Diencephalon (tissue), 1 donor: Measurements from ENCODE around the gene SBF2. TPM values are rescaled to one million over a fixed set of nuclear protein-coding genes. Genes with fewer than 3 reads are reported as not detected.

Experiments used
- small RNA-seq: library from RNA; depleted of rRNA; stranded (forward); fragments of <200 nt; gene quantifications from one replicate; pipeline ENCODE3, GENCODE V24; 2014
- total RNA-seq: library from RNA; depleted of rRNA; stranded (reverse); fragments of >200 nt; gene quantifications from one replicate; pipeline ENCODE4 v1.2.3, GENCODE V29; 2014

SBF2 gene
- total RNA-seq, result 96.0 TPM

GRCh38 chr11:10293423-10294289 is at the start of gene SBF2:
TSS of gene SBF2 (minus strand) at chr11:10294219. CDS start at chr11:10294069, 150 bp downstream.

DNA sequence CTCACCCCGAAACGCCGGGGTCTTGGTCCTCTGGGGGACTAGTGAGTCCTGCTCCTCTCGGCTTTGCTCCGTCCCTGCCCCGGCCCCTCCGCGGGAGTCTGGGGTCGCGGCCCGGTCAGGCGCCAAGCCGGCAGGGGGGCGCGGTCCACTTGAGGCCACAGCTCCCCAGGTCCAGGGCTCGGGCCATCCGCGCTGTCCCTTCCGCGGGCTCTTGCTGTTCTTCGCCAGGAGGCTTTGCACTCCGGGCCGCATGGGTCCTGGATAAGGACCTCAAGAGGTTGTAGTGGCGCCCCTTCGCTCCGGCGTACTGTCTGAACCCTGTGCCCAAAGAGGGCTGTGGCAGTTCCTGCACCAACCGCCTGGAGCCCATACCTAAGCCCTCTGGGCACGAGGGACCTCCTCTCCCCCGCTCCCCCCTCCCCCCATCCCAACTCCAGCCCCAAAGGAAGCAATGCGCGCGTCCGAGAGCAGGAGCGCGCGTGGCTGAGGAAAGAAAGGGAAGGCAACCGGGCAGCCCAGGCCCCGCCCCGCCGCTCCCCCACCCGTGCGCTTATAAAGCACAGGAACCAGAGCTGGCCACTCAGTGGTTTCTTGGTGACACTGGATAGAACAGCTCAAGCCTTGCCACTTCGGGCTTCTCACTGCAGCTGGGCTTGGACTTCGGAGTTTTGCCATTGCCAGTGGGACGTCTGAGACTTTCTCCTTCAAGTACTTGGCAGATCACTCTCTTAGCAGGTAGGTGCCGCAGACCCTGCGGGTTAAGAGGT is 10.7 kb upstream of the SBF2 start, which contains the start of gene ADM:
TSS of gene ADM (plus strand) at position 579 of the 767 bp plus-strand sequence. CDS start 628 bp downstream, outside the sequence.

Small RNA genes within 50 kb of the gene (small RNA-seq; reads per million reads assigned to genes)
- gene AC080023.2, result not detected
- gene RNU7-28P, result not detected

Other genes starting within 250 kb of the SBF2 start
- gene ADM, start 10.9 kb upstream of the SBF2 start, total RNA-seq, result 6.9 TPM
- 3.9 TPM for gene AMPD3, start 161.0 kb upstream of the SBF2 start, total RNA-seq
- 83.5 TPM for gene RNF141, start 247.0 kb upstream of the SBF2 start, total RNA-seq